DOHH2 (cell line): Measurements from ENCODE around the gene HSPA2.

Experiments used
- H3F3A ChIP-seq: fragments of 200-600 bp; sonication (generic), shearing (Covaris generic); 2 replicates; pipeline ENCODE4 v1.6.0; 2016; ENCODE audit warnings: antibody characterized with exemption, mild to moderate bottlenecking; ENCODE audit not compliant: control insufficient read depth, insufficient read depth
- H3K27ac ChIP-seq: fragments of 200-600 bp; sonication (generic); 2 replicates; pipeline ENCODE4 v1.5.1; 2014; ENCODE audit warnings: low read depth, mild to moderate bottlenecking, low read length, moderate library complexity
- H3K27me3 ChIP-seq: fragments of 200-600 bp; sonication (generic); 2 replicates; pipeline ENCODE4 v1.6.1; 2014; ENCODE audit warnings: mild to moderate bottlenecking, low read length, mixed read lengths; ENCODE audit not compliant: control insufficient read depth
- H3K36me3 ChIP-seq: fragments of 200-600 bp; sonication (generic); 2 replicates; pipeline ENCODE4 v1.6.1; 2014; ENCODE audit warnings: mild to moderate bottlenecking, low read length, moderate library complexity, mixed read lengths; ENCODE audit not compliant: control insufficient read depth
- H3K4me1 ChIP-seq: fragments of 200-600 bp; sonication (generic); 2 replicates; pipeline ENCODE4 v1.6.1; 2014; ENCODE audit warnings: mild to moderate bottlenecking, low read length, mixed read lengths; ENCODE audit not compliant: control insufficient read depth
- H3K4me2 ChIP-seq: fragments of 200-600 bp; sonication (generic); 2 replicates; pipeline ENCODE4 v1.6.0; 2014; ENCODE audit warnings: mild to moderate bottlenecking, low read length, moderate library complexity
- H3K4me3 ChIP-seq: fragments of 200-600 bp; sonication (generic); 2 replicates; pipeline ENCODE4 v1.5.1; 2014; ENCODE audit warnings: mild to moderate bottlenecking, low read length, mixed read lengths
- H3K79me2 ChIP-seq: fragments of 200-600 bp; sonication (generic); 2 replicates; pipeline ENCODE4 v1.6.1; 2014; ENCODE audit warnings: mild to moderate bottlenecking, low read length, mixed read lengths; ENCODE audit not compliant: control insufficient read depth
- H3K9me2 ChIP-seq: fragments of 200-600 bp; sonication (generic); replicated peaks from 2 replicates; pipeline ENCODE4 v1.6.1; 2014; ENCODE audit warnings: mild to moderate bottlenecking, low read length, mixed read lengths; ENCODE audit not compliant: control insufficient read depth
- H3K9me3 ChIP-seq: fragments of 200-600 bp; sonication (generic); 2 replicates; pipeline ENCODE4 v1.6.1; 2014; ENCODE audit warnings: antibody characterized with exemption, low read length, mixed read lengths; ENCODE audit not compliant: control insufficient read depth, insufficient read depth
- H4K20me1 ChIP-seq: fragments of 200-600 bp; sonication (generic); 2 replicates; pipeline ENCODE4 v1.6.0; 2014; ENCODE audit warnings: low read depth, mild to moderate bottlenecking, antibody characterized with exemption, low read length, moderate library complexity; ENCODE audit not compliant: control insufficient read depth, insufficient read depth
- EZH2phosphoT487 ChIP-seq: fragments of 200-600 bp; sonication (generic); IDR thresholded peaks from 2 replicates; pipeline ENCODE4 v1.6.1; 2017; ENCODE audit warnings: borderline replicate concordance, mild to moderate bottlenecking, antibody characterized with exemption, low read length, moderate library complexity, mixed read lengths
- TF ChIP-seq, protein P1 (sequence below): fragments of 200-600 bp; sonication (generic); IDR thresholded peaks from one replicate; pipeline ENCODE4 v1.5.1; 2014; ENCODE audit warnings: antibody characterized with exemption, mild to moderate bottlenecking, low read depth, low read length; ENCODE audit not compliant: poor library complexity, severe bottlenecking

Gene HSPA2

DNA sequence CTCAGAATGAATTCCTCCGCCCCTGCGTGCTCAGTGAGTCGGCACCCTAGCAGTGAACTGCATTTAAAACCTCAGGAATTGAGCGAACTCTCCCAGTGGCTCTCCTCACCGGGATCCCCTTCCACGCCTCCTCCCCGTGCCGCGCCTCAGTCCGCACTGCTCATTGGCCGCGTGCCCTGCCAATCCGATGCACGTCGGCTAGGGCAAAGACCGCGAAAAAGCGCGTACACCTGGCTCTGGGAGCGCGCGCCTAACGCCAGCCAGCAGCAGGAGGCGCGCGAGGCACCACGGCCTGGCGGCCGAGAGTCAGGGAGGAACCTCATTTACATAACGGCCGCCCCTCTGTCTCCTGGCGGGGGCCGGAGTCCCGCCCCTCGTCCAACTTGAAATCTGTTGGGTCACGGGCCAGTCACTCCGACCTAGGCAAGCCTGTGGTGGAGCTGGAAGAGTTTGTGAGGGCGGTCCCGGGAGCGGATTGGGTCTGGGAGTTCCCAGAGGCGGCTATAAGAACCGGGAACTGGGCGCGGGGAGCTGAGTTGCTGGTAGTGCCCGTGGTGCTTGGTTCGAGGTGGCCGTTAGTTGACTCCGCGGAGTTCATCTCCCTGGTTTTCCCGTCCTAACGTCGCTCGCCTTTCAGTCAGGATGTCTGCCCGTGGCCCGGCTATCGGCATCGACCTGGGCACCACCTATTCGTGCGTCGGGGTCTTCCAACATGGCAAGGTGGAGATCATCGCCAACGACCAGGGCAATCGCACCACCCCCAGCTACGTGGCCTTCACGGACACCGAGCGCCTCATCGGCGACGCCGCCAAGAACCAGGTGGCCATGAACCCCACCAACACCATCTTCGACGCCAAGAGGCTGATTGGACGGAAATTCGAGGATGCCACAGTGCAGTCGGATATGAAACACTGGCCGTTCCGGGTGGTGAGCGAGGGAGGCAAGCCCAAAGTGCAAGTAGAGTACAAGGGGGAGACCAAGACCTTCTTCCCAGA, at the start of gene HSPA2:
Gene HSPA2 (plus strand): TSS at position 534 of the 995 bp plus-strand sequence. CDS start 109 bp downstream, at position 643.
- Histone ChIP-seq H3K79me2 (no peaks in the 10 kb centered on the region), H3K4me3 (peak within 1 kb of the TSS; percentile 74), H3K4me2 (peak within 1 kb of the TSS; percentile 69), H4K20me1 (no peaks in the 10 kb centered on the region), H3K4me1 (peaks cover 12% of the 10 kb centered on the region), H3K36me3 (no peaks in the 10 kb centered on the region), H3F3A (peaks cover 24% of the 10 kb centered on the region), H3K9me2 (no peaks in the 10 kb centered on the region), H3K27ac (peak within 1 kb of the TSS; percentile 38; the same call in 1 of the 2 replicates), H3K9me3 (peaks cover 13% of the 10 kb centered on the region; the same call in 1 of the 2 replicates), H3K27me3 (no peaks in the 10 kb centered on the region)
- no peak for TF ChIP-seq EZH2phosphoT487
- TF ChIP-seq, protein P1, sequence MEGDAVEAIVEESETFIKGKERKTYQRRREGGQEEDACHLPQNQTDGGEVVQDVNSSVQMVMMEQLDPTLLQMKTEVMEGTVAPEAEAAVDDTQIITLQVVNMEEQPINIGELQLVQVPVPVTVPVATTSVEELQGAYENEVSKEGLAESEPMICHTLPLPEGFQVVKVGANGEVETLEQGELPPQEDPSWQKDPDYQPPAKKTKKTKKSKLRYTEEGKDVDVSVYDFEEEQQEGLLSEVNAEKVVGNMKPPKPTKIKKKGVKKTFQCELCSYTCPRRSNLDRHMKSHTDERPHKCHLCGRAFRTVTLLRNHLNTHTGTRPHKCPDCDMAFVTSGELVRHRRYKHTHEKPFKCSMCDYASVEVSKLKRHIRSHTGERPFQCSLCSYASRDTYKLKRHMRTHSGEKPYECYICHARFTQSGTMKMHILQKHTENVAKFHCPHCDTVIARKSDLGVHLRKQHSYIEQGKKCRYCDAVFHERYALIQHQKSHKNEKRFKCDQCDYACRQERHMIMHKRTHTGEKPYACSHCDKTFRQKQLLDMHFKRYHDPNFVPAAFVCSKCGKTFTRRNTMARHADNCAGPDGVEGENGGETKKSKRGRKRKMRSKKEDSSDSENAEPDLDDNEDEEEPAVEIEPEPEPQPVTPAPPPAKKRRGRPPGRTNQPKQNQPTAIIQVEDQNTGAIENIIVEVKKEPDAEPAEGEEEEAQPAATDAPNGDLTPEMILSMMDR = peak; percentile 71

DNA sequence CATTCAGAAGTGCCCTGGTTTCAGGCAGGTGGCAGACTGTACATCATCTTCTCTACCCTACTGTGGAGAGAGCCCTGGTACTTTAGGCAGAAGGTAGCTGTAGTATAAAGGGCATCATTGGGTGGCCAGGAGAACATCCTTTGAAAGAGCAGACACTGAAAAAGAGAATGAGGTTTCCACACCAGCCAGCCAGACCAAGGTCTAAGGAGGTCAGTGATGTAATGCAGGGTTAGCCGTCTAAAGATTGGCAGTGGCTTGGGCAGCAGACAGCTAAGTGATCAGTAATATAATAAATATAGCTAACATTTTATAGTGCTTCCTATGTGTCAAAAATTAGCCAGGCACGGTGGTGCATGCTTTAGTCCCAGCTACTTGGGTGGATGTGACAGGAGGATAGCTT, 48.9 kb upstream of the HSPA2 start:
- Histone ChIP-seq H3K27ac (no peak overlapping the region), H3K4me1 (no peaks in the 10 kb centered on the region; the same call in 1 of the 2 replicates), H3K9me3 (no peaks in the 10 kb centered on the region), H3K79me2 (peaks cover 71% of the 10 kb centered on the region), H3F3A (peaks cover 10% of the 10 kb centered on the region; the same call in 1 of the 2 replicates), H3K27me3 (no peaks in the 10 kb centered on the region), H4K20me1 (peaks cover 5% of the 10 kb centered on the region; the same call in 1 of the 2 replicates), H3K4me2 (no peak overlapping the region), H3K4me3 (no peak overlapping the region), H3K36me3 (peaks cover 71% of the 10 kb centered on the region), H3K9me2 (no peaks in the 10 kb centered on the region)
- TF ChIP-seq EZH2phosphoT487 = no peak
- TF ChIP-seq, protein P1 = no peak

DNA sequence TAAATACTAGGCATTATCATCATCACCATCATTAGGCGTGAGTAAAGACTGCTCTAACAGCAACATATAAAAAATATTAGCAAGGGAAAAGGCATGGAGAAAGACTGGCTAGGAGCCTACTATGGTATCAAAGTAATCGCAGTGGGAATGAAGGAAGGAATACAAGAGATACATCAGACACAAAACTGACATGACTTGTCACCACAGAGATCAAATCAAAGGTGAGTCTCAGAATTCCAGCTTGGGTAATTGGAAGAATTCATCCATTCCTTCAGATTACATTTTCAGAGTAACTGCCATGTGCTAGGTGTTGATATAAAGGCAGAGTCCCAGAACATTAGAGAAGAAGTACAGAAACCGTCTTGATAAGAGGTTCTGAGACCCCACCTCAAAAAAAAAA, 47.1 kb upstream of the HSPA2 start:
- H3K27me3 ChIP-seq = no peaks in the 10 kb centered on the region
- peaks cover 6% of the 10 kb centered on the region for H3K4me1 ChIP-seq
- H3K27ac ChIP-seq = no peak overlapping the region
- H3K4me3 ChIP-seq = no peak overlapping the region
- H3K9me3 ChIP-seq = no peaks in the 10 kb centered on the region
- no peaks in the 10 kb centered on the region for H3K9me2 ChIP-seq
- H3K36me3 ChIP-seq = peaks cover 69% of the 10 kb centered on the region
- H3F3A ChIP-seq = peaks cover 12% of the 10 kb centered on the region; the same call in 1 of the 2 replicates
- TF ChIP-seq EZH2phosphoT487 = no peak
- TF ChIP-seq, protein P1 = no peak
- peaks cover 77% of the 10 kb centered on the region for H3K79me2 ChIP-seq
- H3K4me2 ChIP-seq = no peak overlapping the region
- H4K20me1 ChIP-seq = peaks cover 10% of the 10 kb centered on the region; the same call in 1 of the 2 replicates
